GM18505 (cell line): ENCODE measurements around the gene TSNAXIP1.
A peak's percentile ranks its signal among the peaks of the same experiment; 100 is the strongest.
"Not testable (repeated sequence)": the region's sequence is repeated elsewhere in the genome, so short reads cannot be mapped to it uniquely, and the experiment has no call there.

Source experiments
- ATAC-seq: cut with Tn5 transposase; IDR thresholded peaks from one replicate; pipeline ENCODE4 v1.9.1; 2021; ENCODE audit not compliant: unreplicated experiment
- POLR2A ChIP-seq: IDR thresholded peaks from 4 replicates; pipeline ENCODE4 v1.6.1; 2011; ENCODE audit warnings: borderline replicate concordance; ENCODE audit not compliant: insufficient read depth, insufficient read length; ENCODE audit errors: extremely low read depth

Gene TSNAXIP1

GRCh38 chr16:67833030-67833414 is 26.3 kb downstream of the TSNAXIP1 start:
- TF ChIP-seq POLR2A: no peak
- ATAC-seq: no peak

- peak; percentile 85 for TF ChIP-seq POLR2A
- peak; percentile 92 for ATAC-seq
These were observed 26.9 kb downstream of the TSNAXIP1 start for GRCh38 chr16:67833415-67834241.

GRCh38 chr16:67834242-67834614 is 27.5 kb downstream of the TSNAXIP1 start:
- no peak for ATAC-seq

GRCh38 chr16:67837190-67837589 is 30.5 kb downstream of the TSNAXIP1 start:
- ATAC-seq: not testable (repeated sequence)

More at GRCh38 chr16:67834242-67834614, 27.5 kb downstream of the TSNAXIP1 start:
- no peak for TF ChIP-seq POLR2A

GRCh38 chr16:67837811-67838210 is 31.1 kb downstream of the TSNAXIP1 start:
- TF ChIP-seq POLR2A: no peak
- no peak for ATAC-seq

GRCh38 chr16:67841198-67841815 is 34.6 kb downstream of the TSNAXIP1 start:
- no peak for TF ChIP-seq POLR2A

GRCh38 chr16:67841816-67842508 is 35.3 kb downstream of the TSNAXIP1 start, which contains the start of gene THAP11:
Gene THAP11, plus strand, starts transcription at chr16:67842320. Its CDS starts 235 bp downstream, at chr16:67842555.
- ATAC-seq: peak; percentile 49
- peak; percentile 52 for TF ChIP-seq POLR2A

More at GRCh38 chr16:67841198-67841815, 34.6 kb downstream of the TSNAXIP1 start:
- ATAC-seq: no peak

- no peak for TF ChIP-seq POLR2A
- ATAC-seq: peak; percentile 6
These were observed 36.0 kb downstream of the TSNAXIP1 start for GRCh38 chr16:67842509-67843342.

- no peak for TF ChIP-seq POLR2A
- no peak for ATAC-seq
These were observed 36.7 kb downstream of the TSNAXIP1 start for GRCh38 chr16:67843343-67843765.

GRCh38 chr16:67844497-67844896 is 37.8 kb downstream of the TSNAXIP1 start:
- no peak for ATAC-seq

GRCh38 chr16:67845291-67846062 is 38.8 kb downstream of the TSNAXIP1 start:
- ATAC-seq: no peak
- no peak for TF ChIP-seq POLR2A

More at GRCh38 chr16:67844497-67844896, 37.8 kb downstream of the TSNAXIP1 start:
- no peak for TF ChIP-seq POLR2A

- ATAC-seq: no peak
- TF ChIP-seq POLR2A: no peak
These were observed 39.3 kb downstream of the TSNAXIP1 start for GRCh38 chr16:67846063-67846319.
